AG04450 (cell line): Measurements from ENCODE around the gene DCAF10. TPM values are rescaled to one million over a fixed set of nuclear protein-coding genes. Genes with fewer than 3 reads are reported as not detected.
"Not testable (repeated sequence)": the region's sequence is repeated elsewhere in the genome, so short reads cannot be mapped to it uniquely, and the experiment has no call there.

ENCODE experiments used
- CTCF ChIA-PET: fragments of 300-600, 350-600 bp; formaldehyde crosslinking; extraction: SDS; loops from one replicate; lab custom pipeline; 2022; ENCODE audit warnings: antibody characterized with exemption, inconsistent platforms; lab: Charles Lee
- POLR2A ChIA-PET: fragments of 350-600 bp; formaldehyde crosslinking; extraction: SDS; loops from one replicate; lab custom pipeline; 2021; ENCODE audit warnings: antibody characterized with exemption, inconsistent platforms; lab: Yijun Ruan, JAX
- DNase-seq: peaks from one replicate; pipeline ENCODE4 v3.0.0-alpha.2; 2011; ENCODE audit warnings: low read depth, low spot score
- H3K27ac ChIP-seq: one replicate; pipeline ENCODE4 v1.5.1; 2012; ENCODE audit warnings: low read depth, low read length, control low read depth
- H3K27me3 ChIP-seq: one replicate; pipeline ENCODE4 v1.6.0; 2012; ENCODE audit warnings: low read length; ENCODE audit not compliant: control insufficient read depth, insufficient read depth
- H3K4me3 ChIP-seq: 2 replicates; pipeline ENCODE4 v1.5.1; 2011; ENCODE audit warnings: mild to moderate bottlenecking, low read depth, low read length, control low read depth
- H3K9me3 ChIP-seq: 2 replicates; pipeline ENCODE4 v1.5.1; 2012; ENCODE audit warnings: low read length; ENCODE audit not compliant: control insufficient read depth, insufficient read depth
- CTCF ChIP-seq: IDR thresholded peaks from 2 replicates; pipeline ENCODE4 v1.5.1; 2011; ENCODE audit warnings: low read depth, low read length, control low read depth, inconsistent platforms
- polyA plus RNA-seq: library from polyadenylated mRNA; depleted of rRNA; stranded (reverse); fragments of >200 nt; gene quantifications from 2 replicates; pipeline ENCODE4 v1.2.3, GENCODE V29; 2011

Gene DCAF10
- polyA plus RNA-seq, 1 experiment, result 28.7 TPM

- H3K27me3 ChIP-seq, result no peaks in the 10 kb centered on the region
- ChIA-PET CTCF (no interaction called here), POLR2A (interaction anchor here (1.4 kb wide), 1 partner anchor 21 kb away, joined by 5 read pairs; the partner anchor contains the start of gene EXOSC3)
- no peak overlapping the region for H3K27ac ChIP-seq
- H3K9me3 ChIP-seq, result no peaks in the 10 kb centered on the region
- TF ChIP-seq CTCF, result no peak
- no peak overlapping the region for H3K4me3 ChIP-seq
- no peak for DNase-seq
Measured at GRCh38 chr9:37806271-37806670, 5.7 kb downstream of the DCAF10 start.

- ChIA-PET CTCF (interaction anchor here (0.7 kb wide), 1 partner anchor 107 kb away, joined by 3 read pairs; no protein-coding TSS in a partner anchor), POLR2A (interaction anchor here (1.0 kb wide), 1 partner anchor 9 kb away, joined by 7 read pairs; the partner anchor contains the start of gene DCAF10)
- not testable (repeated sequence) for H3K4me3 ChIP-seq, H3K27ac ChIP-seq, DNase-seq, H3K27me3 ChIP-seq, H3K9me3 ChIP-seq
Measured at GRCh38 chr9:37809676-37810075, 9.1 kb downstream of the DCAF10 start.

DNA sequence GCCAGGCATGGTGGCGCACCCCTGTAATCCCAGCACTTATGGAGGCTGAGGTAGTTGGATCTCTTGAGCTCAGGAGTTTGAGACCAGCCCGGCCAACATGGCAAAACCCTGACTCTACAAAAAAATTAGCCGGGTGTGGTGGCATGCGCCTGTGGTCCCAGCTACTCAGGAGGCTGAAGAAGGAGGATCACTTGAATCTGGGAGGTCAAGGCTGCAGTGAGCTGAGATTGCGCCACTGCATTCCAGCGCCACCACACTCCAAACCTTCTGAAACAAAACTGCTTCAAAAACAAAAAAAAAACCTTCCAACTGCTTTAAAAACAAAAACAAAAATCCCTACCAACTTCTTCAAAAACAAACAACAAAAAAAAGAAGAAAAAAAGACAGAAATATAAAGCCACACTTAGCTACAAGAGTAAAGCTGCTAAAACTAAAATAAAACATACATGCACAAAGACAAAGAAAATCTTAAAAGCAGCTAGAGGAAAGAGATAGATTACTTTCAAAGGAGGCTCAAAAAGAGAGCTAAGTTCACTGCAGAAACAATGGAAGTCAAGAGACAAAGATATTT, 11.4 kb downstream of the DCAF10 start:
- H3K9me3 ChIP-seq, result no peaks in the 10 kb centered on the region
- no peaks in the 10 kb centered on the region for H3K27me3 ChIP-seq
- no peak for TF ChIP-seq CTCF
- POLR2A ChIA-PET, result no interaction called here
- CTCF ChIA-PET, result interaction anchor here (0.5 to 1.2 kb wide), 2 partner anchors 18 to 330 kb away, joined by 3 read pairs; no protein-coding TSS in a partner anchor
- no peak overlapping the region for H3K27ac ChIP-seq
- no peak overlapping the region for H3K4me3 ChIP-seq
- no peak for DNase-seq

DNA sequence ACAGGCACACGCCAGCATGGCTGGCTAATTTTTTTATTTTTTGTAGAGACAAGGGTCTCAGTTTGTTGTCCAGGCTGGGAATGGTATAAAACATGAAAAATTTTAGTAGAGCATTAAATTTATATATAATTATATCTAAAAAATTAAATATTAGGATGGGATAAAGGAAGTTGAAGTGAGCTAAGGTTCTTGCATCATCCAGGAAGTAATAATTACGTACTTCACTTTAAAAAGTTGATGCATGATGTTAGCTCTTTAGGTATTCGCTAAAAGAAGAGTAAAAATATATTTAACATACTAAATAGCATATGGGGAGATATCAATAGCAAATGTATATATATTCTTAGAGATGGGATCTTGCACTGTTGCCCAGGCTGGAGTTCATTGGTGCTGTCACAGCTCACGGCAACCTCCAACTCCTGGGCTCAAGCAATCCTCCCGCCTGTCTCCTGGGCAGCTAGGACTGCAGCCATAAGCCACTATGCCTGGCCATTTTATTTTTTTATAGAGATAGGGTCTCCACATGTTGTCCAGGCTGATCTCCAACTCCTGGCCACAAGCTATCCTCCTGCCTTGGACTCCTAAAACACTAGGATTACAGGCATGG, 12.3 kb downstream of the DCAF10 start:
- Histone ChIP-seq H3K27me3 (no peaks in the 10 kb centered on the region), H3K9me3 (no peaks in the 10 kb centered on the region), H3K27ac (no peak overlapping the region), H3K4me3 (no peak overlapping the region)
- ChIA-PET POLR2A (interaction anchor here (0.7 kb wide), 1 partner anchor 12 kb away, joined by 3 read pairs; the partner anchor contains the start of gene DCAF10), CTCF (interaction anchor here (0.5 to 1.2 kb wide), 2 partner anchors 28 to 331 kb away, joined by 3 read pairs; partner anchors contain the start of gene EXOSC3)
- no peak for DNase-seq
- no peak for TF ChIP-seq CTCF

DNA sequence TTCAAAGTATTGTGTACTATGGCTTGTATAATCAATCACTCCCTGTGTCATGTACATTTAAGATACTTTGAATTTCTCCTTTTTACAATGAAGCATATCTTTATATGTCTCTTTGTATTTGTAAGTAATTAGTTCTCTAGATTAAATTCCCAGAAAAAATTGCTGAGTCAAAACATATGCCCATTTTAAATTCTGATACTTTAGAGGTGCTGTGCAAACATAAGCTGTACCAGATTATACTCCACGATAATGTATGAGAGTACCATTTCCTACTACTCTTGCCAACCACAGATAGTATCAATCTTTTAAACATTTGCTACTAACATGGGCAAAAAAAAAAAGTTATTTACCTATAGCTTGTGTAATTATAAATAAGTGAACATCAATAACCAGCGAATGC, 18.3 kb downstream of the DCAF10 start:
- Histone ChIP-seq H3K9me3 (no peaks in the 10 kb centered on the region), H3K27ac (no peak overlapping the region), H3K27me3 (no peaks in the 10 kb centered on the region), H3K4me3 (no peak overlapping the region)
- DNase-seq, result no peak
- no peak for TF ChIP-seq CTCF
- POLR2A ChIA-PET, result no interaction called here
- CTCF ChIA-PET, result no interaction called here
